GM21390 (cell line): ENCODE measurements around the gene SFXN3.

ENCODE experiments used
- ATAC-seq: cut with Tn5 transposase; IDR thresholded peaks from one replicate; pipeline ENCODE4 v1.9.1; 2021; ENCODE audit not compliant: unreplicated experiment

Gene SFXN3

DNA sequence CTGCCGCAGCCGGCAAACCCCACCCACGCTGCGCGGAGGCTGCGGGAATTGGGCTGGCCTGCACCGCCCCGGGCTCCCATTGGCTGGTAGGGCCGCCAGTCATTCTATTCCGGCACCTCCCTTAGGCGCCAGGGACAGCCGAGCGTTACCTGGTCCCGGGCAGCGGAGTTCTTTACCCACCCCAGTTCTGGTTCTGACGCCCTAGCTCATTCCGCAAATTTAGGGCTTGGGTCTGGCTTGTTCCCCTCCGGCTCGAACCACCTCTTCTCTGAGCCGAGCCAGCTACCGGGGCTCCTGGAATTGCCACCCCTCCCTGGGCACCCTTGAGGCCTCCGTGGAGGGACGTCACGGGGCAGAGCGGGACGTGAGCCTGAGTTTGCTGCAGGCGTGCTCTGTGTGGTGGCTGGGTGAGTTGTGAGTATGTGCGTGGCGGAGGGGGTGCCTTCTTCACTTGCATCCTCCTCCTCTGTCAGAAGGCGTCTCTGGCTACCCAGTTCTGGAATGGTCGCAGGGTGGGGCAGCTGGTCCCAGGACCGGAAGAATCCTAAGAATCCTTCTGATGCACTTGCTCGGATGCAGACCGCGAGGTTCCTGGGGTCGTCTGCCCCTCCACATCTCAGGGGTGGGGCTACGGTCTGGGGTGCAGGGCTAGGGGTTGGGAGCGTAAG, at the start of gene SFXN3, which contains the start of gene PDZD7:
TSS of gene SFXN3 (plus strand) at position 107 of the 668 bp plus-strand sequence. CDS start 3,461 bp downstream, outside the sequence.
TSS of gene PDZD7 (minus strand) at position 2 of the 668 bp plus-strand sequence. CDS start 910 bp downstream, outside the sequence.
- ATAC-seq, result peak; percentile 94

DNA sequence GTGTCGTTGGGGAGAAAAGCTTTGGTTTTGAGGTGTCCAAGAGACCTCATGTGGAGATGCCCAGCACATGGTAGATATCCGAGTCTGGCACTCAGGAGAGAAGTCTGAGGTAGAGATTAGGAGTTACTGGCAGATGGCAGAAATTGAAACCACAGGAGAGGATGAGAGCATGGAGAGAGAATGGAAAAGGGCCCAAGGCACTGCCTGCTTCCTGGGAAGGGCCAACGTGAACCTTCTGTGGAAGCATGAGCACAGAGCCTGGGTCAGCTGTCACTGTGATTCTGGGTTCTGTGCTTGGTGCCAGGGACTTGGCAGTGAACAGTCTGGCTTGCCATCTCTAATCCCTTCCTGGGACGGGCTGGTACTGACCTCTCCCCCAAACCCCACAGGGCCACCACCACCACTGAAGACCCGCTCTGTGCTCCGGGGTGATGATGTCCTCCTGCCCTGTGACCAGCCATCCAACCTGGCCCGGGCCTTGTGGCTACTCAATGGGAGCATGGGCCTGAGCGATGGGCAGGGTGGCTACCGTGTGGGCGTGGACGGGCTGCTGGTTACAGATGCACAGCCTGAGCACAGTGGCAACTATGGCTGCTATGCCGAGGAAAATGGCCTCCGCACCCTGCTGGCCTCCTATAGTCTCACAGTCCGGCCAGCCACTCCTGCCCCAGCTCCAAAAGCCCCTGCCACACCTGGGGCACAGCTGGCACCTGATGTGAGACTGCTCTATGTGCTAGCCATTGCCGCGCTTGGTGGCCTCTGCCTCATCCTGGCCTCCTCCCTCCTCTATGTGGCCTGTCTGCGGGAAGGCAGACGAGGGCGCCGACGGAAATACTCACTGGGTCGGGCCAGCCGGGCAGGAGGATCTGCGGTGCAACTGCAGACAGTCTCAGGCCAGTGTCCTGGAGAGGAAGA, 47.9 kb upstream of the SFXN3 start:
- no peak for ATAC-seq

DNA sequence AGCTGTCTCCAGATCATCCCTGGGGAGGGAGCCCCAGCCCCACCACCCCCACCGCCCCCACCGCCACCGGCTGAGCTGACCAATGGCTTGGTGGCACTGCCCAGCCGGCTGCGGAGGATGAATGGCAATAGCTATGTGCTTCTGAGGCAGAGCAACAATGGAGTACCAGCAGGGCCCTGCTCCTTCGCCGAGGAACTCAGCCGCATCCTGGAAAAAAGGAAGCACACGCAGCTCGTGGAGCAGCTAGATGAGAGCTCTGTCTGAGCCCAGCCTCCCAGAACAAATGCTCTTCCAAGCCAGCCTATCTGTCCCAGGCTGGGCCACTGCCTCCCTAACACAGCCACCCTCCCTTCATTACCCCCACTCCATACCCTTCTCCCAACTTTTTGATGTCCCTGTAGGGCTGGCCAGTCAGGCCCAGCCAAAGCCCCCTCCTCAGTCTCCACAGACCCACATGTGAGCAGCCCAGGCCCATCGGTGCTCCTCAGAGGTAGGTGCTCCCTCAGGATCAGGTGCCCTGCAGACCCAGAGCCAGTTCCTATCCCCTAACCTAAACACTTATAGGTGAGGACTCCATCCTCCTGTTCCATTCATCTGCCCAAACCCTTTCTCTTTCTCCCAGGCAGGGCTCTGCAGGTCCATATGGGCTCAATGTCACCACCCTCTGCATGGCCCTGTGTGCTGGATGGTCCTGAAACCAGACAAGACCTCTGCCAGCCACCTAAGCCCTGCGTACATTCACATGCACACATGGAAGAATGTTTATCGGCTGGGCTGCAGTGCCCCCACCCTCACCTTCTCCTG, 47.0 kb upstream of the SFXN3 start:
- no peak for ATAC-seq

DNA sequence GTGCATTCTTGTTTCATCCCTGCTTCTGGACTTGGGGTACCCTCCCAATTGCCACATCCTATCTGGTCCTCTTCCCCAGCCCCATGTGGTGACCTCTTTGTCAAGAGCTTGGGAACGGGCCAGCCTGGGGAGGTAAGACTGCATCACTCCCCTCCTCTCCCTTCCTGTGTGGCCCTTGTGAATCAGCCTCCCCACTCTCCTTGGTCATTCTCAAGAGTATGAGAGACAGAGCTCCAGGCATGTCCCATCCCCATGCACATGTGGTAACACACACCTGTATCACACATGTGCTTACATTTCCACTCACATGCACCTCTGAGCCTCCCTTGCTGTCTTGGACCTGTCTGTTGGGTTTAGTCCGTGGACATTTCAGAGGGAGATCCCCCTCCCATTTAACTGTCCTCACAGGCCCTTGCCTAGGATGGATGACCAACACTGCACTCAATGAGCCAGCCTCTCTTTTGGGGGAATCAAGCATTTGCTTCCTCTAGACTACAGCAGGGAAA, 46.3 kb upstream of the SFXN3 start:
- no peak for ATAC-seq

DNA sequence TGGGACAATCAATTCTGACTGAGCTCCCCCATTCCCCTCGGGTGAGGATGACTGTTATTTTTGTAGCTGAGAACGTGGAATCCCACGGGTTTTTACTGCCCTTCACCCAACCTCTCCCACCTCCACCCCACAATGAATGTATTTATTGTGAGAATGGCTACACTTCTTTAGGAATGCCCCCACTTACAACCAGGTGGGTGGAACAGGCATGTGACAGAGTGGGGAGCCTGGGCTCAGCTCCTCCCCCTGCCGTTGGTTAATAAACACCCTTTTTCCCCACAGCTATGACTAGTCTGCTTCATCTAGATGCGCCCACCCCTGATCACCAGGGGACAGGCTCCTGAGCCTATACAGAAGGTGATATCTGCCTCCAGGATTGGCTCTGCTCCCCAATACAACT, 45.7 kb upstream of the SFXN3 start:
- no peak for ATAC-seq

- no peak for ATAC-seq
Measured at GRCh38 chr10:100986623-100986951, 44.4 kb upstream of the SFXN3 start.

DNA sequence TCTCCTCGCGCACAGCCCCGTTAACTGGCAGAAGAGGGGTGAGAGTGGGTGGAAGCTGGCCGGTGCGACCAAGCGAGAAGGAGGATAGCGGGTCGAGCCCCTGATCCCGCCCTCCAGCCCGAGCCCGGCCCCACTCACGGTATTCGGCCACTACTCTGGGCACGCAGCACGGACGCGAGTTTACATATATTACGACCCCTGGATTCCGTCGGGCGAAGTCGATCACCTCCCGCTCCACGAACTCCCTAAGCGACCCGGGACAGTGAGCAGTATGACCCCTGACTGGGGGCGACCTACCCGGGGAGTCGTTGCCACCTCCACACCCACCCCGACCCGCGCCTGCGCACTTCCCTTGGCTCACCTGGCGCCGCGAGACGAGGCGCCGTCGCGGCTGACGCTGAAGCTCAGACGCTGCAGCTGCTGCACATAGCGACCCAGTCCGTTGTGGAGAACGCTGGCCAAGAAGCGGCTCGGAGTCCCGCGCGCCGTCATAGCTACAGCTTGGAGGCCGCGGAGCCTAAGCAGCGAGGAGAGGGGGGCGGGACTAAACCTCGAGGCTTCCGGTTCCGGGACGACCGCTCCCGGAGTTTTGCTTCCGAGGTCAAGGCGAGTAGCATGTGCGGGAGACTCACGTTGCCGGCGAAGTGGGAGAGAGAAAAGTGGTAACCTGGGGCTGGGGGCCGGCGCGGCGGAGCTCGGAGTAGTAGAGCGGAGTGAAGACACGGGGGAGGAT, 43.9 kb upstream of the SFXN3 start, which contains the start of the genes MRPL43 and TWNK:
TSS of gene MRPL43 (minus strand) at position 546 of the 733 bp plus-strand sequence. CDS start at position 492, 54 bp downstream.
TSS of gene TWNK (plus strand) at position 592 of the 733 bp plus-strand sequence. CDS start 668 bp downstream, outside the sequence.
- peak; percentile 88 for ATAC-seq

GRCh38 chr10:100987685-100988049, 43.4 kb upstream of the SFXN3 start:
- ATAC-seq, result no peak

DNA sequence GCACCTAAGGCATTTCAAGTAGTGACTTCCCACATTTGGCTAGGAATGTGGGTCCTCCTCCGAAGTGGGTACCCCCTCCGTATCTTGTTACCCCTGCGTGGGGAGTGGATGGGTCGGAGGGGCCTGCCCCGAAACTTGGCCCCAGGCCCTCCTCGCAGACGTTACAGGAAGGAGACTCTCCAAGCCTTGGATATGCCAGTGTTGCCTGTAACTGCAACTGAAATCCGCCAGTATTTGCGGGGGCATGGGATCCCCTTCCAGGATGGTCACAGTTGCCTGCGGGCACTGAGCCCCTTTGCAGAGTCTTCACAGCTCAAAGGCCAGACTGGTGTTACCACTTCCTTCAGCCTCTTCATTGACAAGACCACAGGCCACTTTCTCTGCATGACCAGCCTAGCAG, 42.9 kb upstream of the SFXN3 start:
- no peak for ATAC-seq

DNA sequence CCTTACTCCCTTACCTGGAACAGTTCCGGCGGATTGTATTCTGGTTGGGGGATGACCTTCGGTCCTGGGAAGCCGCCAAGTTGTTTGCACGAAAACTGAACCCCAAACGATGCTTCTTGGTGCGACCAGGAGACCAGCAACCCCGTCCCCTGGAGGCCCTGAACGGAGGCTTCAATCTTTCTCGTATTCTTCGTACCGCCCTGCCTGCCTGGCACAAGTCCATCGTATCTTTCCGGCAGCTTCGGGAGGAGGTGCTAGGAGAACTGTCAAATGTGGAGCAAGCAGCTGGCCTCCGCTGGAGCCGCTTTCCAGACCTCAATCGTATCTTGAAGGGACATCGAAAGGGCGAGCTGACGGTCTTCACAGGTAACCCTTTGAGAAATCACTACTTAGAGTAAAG, 41.9 kb upstream of the SFXN3 start:
- ATAC-seq, result no peak

GRCh38 chr10:100993986-100994708, 36.9 kb upstream of the SFXN3 start:
- ATAC-seq, result no peak

GRCh38 chr10:100995181-100995580, 35.9 kb upstream of the SFXN3 start:
- ATAC-seq, result no peak

DNA sequence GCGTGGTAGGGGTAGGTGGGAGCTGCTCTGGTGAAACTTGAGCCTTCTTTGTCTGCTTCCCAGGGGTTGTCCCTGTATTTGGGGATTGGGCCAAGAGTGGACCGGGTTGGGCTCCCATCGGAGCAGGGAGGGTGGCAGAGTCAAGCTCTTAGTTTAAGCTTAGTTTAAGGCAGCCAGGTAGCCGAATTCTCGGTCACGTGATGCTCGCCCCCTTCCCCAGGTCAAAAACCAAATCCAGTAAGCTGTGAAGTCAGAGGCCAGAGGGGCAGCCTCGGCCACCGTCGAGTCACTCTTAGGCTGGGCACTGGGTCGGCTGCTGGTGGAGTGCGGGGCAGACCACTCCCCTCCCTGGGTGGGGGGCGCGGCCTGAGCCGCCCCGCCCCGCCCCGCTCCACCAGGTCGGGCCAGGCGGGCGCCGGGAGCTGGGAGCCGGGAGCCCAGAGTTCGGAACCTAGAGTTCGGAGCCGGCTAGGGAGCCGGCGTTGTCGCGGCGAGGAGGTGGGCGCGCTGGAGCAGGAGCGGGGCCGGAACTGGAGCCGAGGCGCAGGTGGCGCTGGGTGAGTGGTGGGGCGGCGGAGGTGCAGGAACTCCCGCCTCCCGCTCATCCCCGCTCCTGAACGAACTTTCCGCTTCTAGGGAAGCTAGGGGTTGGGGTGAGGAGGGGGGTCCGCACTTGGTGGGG, 34.2 kb upstream of the SFXN3 start:
- peak; percentile 25 for ATAC-seq

- peak; percentile 34 for ATAC-seq
Measured at GRCh38 chr10:100997360-100998182, 33.5 kb upstream of the SFXN3 start.

GRCh38 chr10:100998183-100998990, 32.6 kb upstream of the SFXN3 start:
- peak; percentile 33 for ATAC-seq

- peak; percentile 41 for ATAC-seq
Measured at GRCh38 chr10:100998991-100999741, 31.9 kb upstream of the SFXN3 start.

DNA sequence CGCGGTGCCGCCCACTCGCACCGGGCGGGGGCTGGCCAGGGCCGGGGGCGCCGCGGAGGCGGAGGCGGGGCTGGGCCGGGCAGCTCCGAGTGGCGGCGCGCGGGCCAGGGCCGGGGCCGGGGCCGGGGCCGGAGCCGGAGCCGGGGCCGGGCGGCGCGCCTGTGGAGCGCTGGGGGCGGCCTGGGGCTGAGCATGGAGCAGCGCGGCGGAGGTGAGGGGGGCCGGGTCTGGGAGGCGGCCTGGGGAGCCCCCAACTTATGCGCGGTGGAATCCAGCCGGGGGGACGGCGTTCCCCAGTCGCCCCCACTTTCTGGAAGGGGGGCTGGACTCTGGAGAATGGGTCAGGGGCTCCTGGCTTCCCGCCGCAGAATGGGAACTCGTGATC, 31.3 kb upstream of the SFXN3 start, which contains the start of gene LZTS2:
TSS of gene LZTS2 (plus strand) at position 67 of the 385 bp plus-strand sequence. CDS start 2,731 bp downstream, outside the sequence.
- no peak for ATAC-seq
